ENCODE results near the gene ARNT2.

- no peak for TF ChIP-seq EZH2phosphoT487 (IDR thresholded peaks at IDR 0.05; ENCODE audit: low read depth, severe bottlenecking, unreplicated experiment)
- TF ChIP-seq CTCF (IDR thresholded peaks at IDR 0.05; ENCODE audit: poor library complexity): no peak
Measured at GRCh38 chr15:80371924-80372323, 32.3 kb upstream of the ARNT2 start.

Measured in hepatocyte (in vitro differentiated cells).